Measurements from ENCODE around the gene CFAP69. TPM values are rescaled to one million over a fixed set of nuclear protein-coding genes. Genes with fewer than 3 reads are reported as not detected.

The CFAP69 gene
- total RNA-seq, 1 donor from 2014 or later = 2.5 TPM

DNA sequence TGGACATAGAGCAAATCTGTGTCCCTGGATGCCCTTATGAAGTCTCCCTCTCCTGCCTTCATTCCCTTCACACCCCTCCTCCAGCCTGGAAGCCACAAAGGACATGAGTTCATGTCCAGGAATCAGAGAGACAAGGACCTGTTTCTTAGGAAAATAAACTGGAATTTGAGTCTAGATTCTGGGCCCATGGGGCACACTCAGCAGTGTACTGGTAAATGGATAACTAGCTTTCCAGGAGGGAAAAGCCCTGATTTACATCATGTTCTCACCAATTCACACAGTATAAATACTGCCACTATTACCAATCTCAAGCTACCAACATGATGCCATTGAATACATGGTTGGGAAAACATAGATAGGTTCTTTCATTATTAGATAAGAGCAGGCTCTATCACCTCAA is 66.2 kb downstream of the CFAP69 start:
- TF ChIP-seq, protein P1, sequence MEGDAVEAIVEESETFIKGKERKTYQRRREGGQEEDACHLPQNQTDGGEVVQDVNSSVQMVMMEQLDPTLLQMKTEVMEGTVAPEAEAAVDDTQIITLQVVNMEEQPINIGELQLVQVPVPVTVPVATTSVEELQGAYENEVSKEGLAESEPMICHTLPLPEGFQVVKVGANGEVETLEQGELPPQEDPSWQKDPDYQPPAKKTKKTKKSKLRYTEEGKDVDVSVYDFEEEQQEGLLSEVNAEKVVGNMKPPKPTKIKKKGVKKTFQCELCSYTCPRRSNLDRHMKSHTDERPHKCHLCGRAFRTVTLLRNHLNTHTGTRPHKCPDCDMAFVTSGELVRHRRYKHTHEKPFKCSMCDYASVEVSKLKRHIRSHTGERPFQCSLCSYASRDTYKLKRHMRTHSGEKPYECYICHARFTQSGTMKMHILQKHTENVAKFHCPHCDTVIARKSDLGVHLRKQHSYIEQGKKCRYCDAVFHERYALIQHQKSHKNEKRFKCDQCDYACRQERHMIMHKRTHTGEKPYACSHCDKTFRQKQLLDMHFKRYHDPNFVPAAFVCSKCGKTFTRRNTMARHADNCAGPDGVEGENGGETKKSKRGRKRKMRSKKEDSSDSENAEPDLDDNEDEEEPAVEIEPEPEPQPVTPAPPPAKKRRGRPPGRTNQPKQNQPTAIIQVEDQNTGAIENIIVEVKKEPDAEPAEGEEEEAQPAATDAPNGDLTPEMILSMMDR (conservative IDR thresholded peaks at IDR 0.05) = no peak

DNA sequence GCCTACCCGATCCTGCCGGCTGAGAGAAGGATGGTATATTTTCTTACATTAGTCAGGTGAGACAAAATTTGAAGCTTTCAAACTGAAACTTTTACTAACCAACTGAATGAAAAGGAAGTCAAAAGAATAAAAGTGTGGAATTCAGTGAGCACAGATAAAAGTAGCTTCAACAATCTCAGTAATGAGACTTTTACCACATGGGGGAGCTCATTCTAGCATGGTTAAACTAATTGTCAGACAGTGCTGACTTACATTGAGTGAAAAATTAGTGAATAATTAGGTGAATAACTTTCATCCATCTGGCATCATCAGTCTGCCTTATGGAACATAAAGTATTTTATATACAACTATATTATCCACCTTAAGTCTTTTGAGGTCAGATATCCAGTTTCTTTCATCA is 67.8 kb downstream of the CFAP69 start:
- no peaks in the 10 kb centered on the region for H3K9me3 Mint-ChIP-seq
- no peaks in the 10 kb centered on the region for H3K36me3 Mint-ChIP-seq (ENCODE audit: low read depth)
- H3K4me1 Mint-ChIP-seq = no peaks in the 10 kb centered on the region
- no peak overlapping the region for H3K4me3 Mint-ChIP-seq
- H3K27me3 Mint-ChIP-seq (ENCODE audit: low read depth) = peaks cover 22% of the 10 kb centered on the region
- TF ChIP-seq, protein P1 (conservative IDR thresholded peaks at IDR 0.05) = peak; percentile 23
- DNase-seq (ENCODE audit: low read depth, low spot score) = no peak
- no peak overlapping the region for H3K27ac Mint-ChIP-seq (ENCODE audit: unreplicated experiment)

More for the DNA sequence above, 66.2 kb downstream of the CFAP69 start:
- H3K27me3 Mint-ChIP-seq (ENCODE audit: low read depth) = peaks cover 7% of the 10 kb centered on the region
- H3K27ac Mint-ChIP-seq (ENCODE audit: unreplicated experiment) = no peak overlapping the region
- DNase-seq (ENCODE audit: low read depth, low spot score) = no peak
- no peaks in the 10 kb centered on the region for H3K36me3 Mint-ChIP-seq (ENCODE audit: low read depth)
- no peak overlapping the region for H3K4me3 Mint-ChIP-seq
- no peaks in the 10 kb centered on the region for H3K9me3 Mint-ChIP-seq
- no peaks in the 10 kb centered on the region for H3K4me1 Mint-ChIP-seq

DNA sequence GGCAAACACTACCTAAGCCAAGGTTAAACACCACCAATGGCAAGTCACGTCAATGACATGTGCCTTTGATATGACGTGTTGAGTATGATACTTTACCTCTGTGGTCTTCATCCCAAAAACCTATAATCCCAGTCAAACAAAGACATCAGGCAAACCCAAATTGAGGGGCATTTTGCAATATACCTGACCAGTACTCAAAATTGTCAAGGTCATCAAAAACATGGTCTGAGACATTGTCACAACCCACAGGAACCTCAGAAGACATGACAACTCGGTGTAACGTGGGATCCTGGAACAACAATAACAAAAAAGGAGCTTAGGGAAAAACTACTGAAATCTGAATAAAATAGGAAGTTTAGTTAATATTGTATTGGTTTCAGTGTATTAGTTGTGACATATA is 68.9 kb downstream of the CFAP69 start:
- peaks cover 29% of the 10 kb centered on the region for H3K27me3 Mint-ChIP-seq (ENCODE audit: low read depth)
- no peaks in the 10 kb centered on the region for H3K9me3 Mint-ChIP-seq
- DNase-seq (ENCODE audit: low read depth, low spot score) = no peak

DNA sequence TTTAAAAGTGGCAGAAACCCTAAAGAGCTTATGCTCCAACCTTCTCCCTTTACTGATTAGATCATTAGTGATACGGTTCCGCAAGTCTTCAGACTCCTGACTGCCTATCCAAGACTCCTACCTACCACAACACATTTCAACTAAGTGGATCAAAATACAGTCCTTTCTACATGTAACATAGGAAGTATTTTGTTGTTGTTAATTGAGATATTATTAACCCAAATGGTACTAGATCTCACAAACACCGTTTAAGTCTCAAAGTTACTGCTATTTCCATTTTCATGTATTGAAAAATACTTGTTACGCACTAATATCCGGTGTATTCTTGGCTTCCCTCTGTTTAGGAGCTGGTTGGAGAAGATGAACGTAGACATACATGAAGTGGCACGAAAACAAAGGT is 75.0 kb downstream of the CFAP69 start:
- Mint-ChIP-seq H3K36me3 (ENCODE audit: low read depth) (no peaks in the 10 kb centered on the region), H3K27me3 (ENCODE audit: low read depth) (peaks cover 77% of the 10 kb centered on the region), H3K4me3 (no peak overlapping the region), H3K27ac (ENCODE audit: unreplicated experiment) (no peak overlapping the region), H3K9me3 (no peaks in the 10 kb centered on the region), H3K4me1 (peaks cover 11% of the 10 kb centered on the region)
- DNase-seq (ENCODE audit: low read depth, low spot score) = no peak
- TF ChIP-seq, protein P1 (conservative IDR thresholded peaks at IDR 0.05) = no peak

More for the DNA sequence above, 68.9 kb downstream of the CFAP69 start:
- TF ChIP-seq, protein P1 (conservative IDR thresholded peaks at IDR 0.05) = no peak
- Mint-ChIP-seq H3K4me3 (no peak overlapping the region), H3K27ac (ENCODE audit: unreplicated experiment) (no peak overlapping the region), H3K4me1 (no peaks in the 10 kb centered on the region), H3K36me3 (ENCODE audit: low read depth) (no peaks in the 10 kb centered on the region)

DNA sequence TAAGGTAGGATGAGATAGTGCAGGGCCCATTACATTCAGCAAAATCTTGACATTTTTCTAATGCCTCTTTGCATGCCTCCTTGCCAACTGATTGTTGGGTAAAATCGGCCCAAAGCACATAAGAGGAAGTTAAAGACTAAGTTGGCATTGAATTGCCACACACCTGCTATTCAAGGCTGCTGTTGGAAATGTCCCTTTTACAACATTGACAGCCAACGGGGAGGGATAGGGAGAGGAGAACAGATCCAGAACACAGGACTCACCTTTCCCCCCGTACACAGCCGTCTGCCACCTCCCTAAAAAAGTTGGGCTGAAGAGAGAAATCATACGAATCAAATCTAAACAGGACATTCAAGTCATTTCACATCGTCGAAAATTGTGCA is 75.4 kb downstream of the CFAP69 start:
- no peak overlapping the region for H3K27ac Mint-ChIP-seq (ENCODE audit: unreplicated experiment)
- peaks cover 11% of the 10 kb centered on the region for H3K4me1 Mint-ChIP-seq
- H3K9me3 Mint-ChIP-seq = no peaks in the 10 kb centered on the region
- H3K27me3 Mint-ChIP-seq (ENCODE audit: low read depth) = peaks cover 78% of the 10 kb centered on the region
- H3K4me3 Mint-ChIP-seq = peak overlapping the region; percentile 45
- no peaks in the 10 kb centered on the region for H3K36me3 Mint-ChIP-seq (ENCODE audit: low read depth)
- no peak for DNase-seq (ENCODE audit: low read depth, low spot score)
- TF ChIP-seq, protein P1 (conservative IDR thresholded peaks at IDR 0.05) = no peak
